Osteoblast (primary cell): ENCODE measurements around the gene GCNT1. TPM values are rescaled to one million over a fixed set of nuclear protein-coding genes. Genes with fewer than 3 reads are reported as not detected.
A peak's percentile ranks its signal among the peaks of the same experiment; 100 is the strongest.
"Not testable (repeated sequence)": the region's sequence is repeated elsewhere in the genome, so short reads cannot be mapped to it uniquely, and the experiment has no call there.

ENCODE experiments used
- DNase-seq: peaks from one replicate; pipeline ENCODE4 v3.0.0; 2011; ENCODE audit warnings: low spot score, mixed read lengths; ENCODE audit not compliant: insufficient read length; ENCODE audit errors: missing footprints
- H2AFZ ChIP-seq: 2 replicates; pipeline ENCODE4 v1.6.0; 2011; ENCODE audit warnings: mild to moderate bottlenecking, low read length
- H3K27ac ChIP-seq: 2 replicates; pipeline ENCODE4 v1.5.1; 2011; ENCODE audit warnings: mild to moderate bottlenecking, low read depth, low read length, moderate library complexity
- H3K27me3 ChIP-seq: 2 replicates; pipeline ENCODE4 v1.6.0; 2012; ENCODE audit warnings: mild to moderate bottlenecking, control low read depth, inconsistent platforms, low read length, moderate library complexity; ENCODE audit not compliant: insufficient read depth
- H3K36me3 ChIP-seq: 2 replicates; pipeline ENCODE4 v1.5.1; 2011; ENCODE audit warnings: mild to moderate bottlenecking, low read length, control low read depth, moderate library complexity; ENCODE audit not compliant: insufficient read depth
- H3K4me1 ChIP-seq: 2 replicates; pipeline ENCODE4 v1.5.1; 2011; ENCODE audit warnings: mild to moderate bottlenecking, low read length, control low read depth, moderate library complexity; ENCODE audit not compliant: insufficient read depth
- H3K4me2 ChIP-seq: 2 replicates; pipeline ENCODE4 v1.6.0; 2011; ENCODE audit warnings: mild to moderate bottlenecking, low read length; ENCODE audit not compliant: insufficient read depth
- H3K4me3 ChIP-seq: fragments of 200-600 bp; sonication (generic); 3 replicates; pipeline ENCODE4 v1.5.1; 2012; ENCODE audit warnings: mild to moderate bottlenecking, low read length, inconsistent platforms; ENCODE audit not compliant: insufficient read depth
- H3K79me2 ChIP-seq: 2 replicates; pipeline ENCODE4 v1.6.0; 2012; ENCODE audit warnings: mild to moderate bottlenecking, low read length, control low read depth, inconsistent platforms; ENCODE audit not compliant: insufficient read depth
- H3K9me3 ChIP-seq: 2 replicates; pipeline ENCODE4 v1.5.1; 2011; ENCODE audit warnings: low read depth, low read length, control low read depth
- H4K20me1 ChIP-seq: 2 replicates; pipeline ENCODE4 v1.6.0; 2012; ENCODE audit warnings: mild to moderate bottlenecking, low read length, control low read depth; ENCODE audit not compliant: insufficient read depth
- total RNA-seq: library from RNA; depleted of rRNA; stranded (reverse); fragments of >200 nt; gene quantifications from 2 replicates; pipeline ENCODE4 v1.2.3, GENCODE V29; 2012
- TF ChIP-seq, protein P1 (sequence below): IDR thresholded peaks from 2 replicates; pipeline ENCODE4 v1.5.1; 2011; ENCODE audit warnings: mild to moderate bottlenecking, low read depth, low read length, moderate library complexity; ENCODE audit errors: extremely low read depth

The GCNT1 gene
- total RNA-seq, 1 donor: 109 TPM

- no peak for DNase-seq
- H3K27ac ChIP-seq: no peak overlapping the region
- peaks cover 17% of the 10 kb centered on the region for H4K20me1 ChIP-seq
- TF ChIP-seq, protein P1, sequence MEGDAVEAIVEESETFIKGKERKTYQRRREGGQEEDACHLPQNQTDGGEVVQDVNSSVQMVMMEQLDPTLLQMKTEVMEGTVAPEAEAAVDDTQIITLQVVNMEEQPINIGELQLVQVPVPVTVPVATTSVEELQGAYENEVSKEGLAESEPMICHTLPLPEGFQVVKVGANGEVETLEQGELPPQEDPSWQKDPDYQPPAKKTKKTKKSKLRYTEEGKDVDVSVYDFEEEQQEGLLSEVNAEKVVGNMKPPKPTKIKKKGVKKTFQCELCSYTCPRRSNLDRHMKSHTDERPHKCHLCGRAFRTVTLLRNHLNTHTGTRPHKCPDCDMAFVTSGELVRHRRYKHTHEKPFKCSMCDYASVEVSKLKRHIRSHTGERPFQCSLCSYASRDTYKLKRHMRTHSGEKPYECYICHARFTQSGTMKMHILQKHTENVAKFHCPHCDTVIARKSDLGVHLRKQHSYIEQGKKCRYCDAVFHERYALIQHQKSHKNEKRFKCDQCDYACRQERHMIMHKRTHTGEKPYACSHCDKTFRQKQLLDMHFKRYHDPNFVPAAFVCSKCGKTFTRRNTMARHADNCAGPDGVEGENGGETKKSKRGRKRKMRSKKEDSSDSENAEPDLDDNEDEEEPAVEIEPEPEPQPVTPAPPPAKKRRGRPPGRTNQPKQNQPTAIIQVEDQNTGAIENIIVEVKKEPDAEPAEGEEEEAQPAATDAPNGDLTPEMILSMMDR: no peak
- H3K36me3 ChIP-seq: peaks cover 37% of the 10 kb centered on the region
- H3K9me3 ChIP-seq: no peaks in the 10 kb centered on the region
- H2AFZ ChIP-seq: no peak overlapping the region
- H3K4me1 ChIP-seq: peaks cover under 1% of the 10 kb centered on the region
- no peaks in the 10 kb centered on the region for H3K27me3 ChIP-seq
- no peak overlapping the region for H3K4me2 ChIP-seq
- H3K4me3 ChIP-seq: no peak overlapping the region
- H3K79me2 ChIP-seq: peaks cover 84% of the 10 kb centered on the region
Measured at GRCh38 chr9:76478226-76478625, 19.2 kb downstream of the GCNT1 start.

DNA sequence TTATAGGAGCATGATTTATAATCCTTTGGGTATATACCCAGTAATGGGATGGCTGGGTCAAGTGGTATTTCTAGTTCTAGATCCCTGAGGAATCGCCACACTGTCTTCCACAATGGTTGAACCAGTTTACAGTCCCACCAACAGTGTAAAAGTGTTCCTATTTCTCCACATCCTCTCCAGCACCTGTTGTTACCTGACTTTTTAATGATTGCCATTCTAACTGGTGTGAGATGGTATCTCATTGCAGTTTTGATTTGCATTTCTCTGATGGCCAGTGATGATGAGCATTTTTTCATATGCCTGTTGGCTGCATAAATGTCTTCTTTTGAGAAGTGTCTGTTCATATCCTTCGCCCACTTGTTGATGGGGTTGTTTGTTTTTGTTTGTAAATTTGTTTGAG lies 20.4 kb downstream of the GCNT1 start:
- not testable (repeated sequence) for H3K4me1 ChIP-seq, H3K27me3 ChIP-seq, H3K4me3 ChIP-seq, H3K27ac ChIP-seq, H2AFZ ChIP-seq, H3K9me3 ChIP-seq, H3K4me2 ChIP-seq, DNase-seq
- Histone ChIP-seq H3K36me3 (peaks cover 40% of the 10 kb centered on the region), H3K79me2 (peaks cover 84% of the 10 kb centered on the region), H4K20me1 (peaks cover 22% of the 10 kb centered on the region)

DNA sequence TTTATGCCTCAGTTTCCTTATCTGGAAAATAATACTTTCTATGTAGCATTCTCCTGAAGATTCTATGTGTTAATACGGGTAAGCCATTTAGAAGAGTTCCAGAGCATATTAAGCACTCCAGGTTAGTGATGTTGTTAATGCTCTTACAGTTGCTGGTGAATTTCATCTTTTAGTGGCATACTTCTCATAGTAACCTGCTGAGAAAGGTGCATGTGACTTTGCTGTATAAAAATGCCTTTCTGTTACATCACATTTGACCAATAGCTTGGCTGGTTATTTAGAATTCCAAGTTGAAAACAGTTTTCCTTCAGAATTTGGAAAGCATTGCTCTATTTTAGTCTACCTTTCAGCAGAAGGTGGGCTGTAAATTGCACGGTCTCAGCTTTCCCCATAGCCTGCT lies 27.2 kb downstream of the GCNT1 start:
- Histone ChIP-seq H3K9me3 (no peaks in the 10 kb centered on the region), H3K4me1 (peaks cover 5% of the 10 kb centered on the region), H3K4me3 (no peak overlapping the region), H3K36me3 (peaks cover 25% of the 10 kb centered on the region), H2AFZ (no peak overlapping the region), H3K27ac (no peak overlapping the region), H4K20me1 (peaks cover 38% of the 10 kb centered on the region), H3K27me3 (no peaks in the 10 kb centered on the region), H3K4me2 (no peak overlapping the region), H3K79me2 (peaks cover 96% of the 10 kb centered on the region)
- DNase-seq: peak; percentile 44
- TF ChIP-seq, protein P1: no peak

- no peak overlapping the region for H2AFZ ChIP-seq
- H4K20me1 ChIP-seq: peaks cover 33% of the 10 kb centered on the region
- H3K4me3 ChIP-seq: no peak overlapping the region
- H3K4me2 ChIP-seq: no peak overlapping the region
- no peaks in the 10 kb centered on the region for H3K9me3 ChIP-seq
- no peaks in the 10 kb centered on the region for H3K27me3 ChIP-seq
- peaks cover 5% of the 10 kb centered on the region for H3K4me1 ChIP-seq
- TF ChIP-seq, protein P1: no peak
- peaks cover 100% of the 10 kb centered on the region for H3K79me2 ChIP-seq
- DNase-seq: no peak
- peaks cover 45% of the 10 kb centered on the region for H3K36me3 ChIP-seq
- no peak overlapping the region for H3K27ac ChIP-seq
Measured at GRCh38 chr9:76490249-76490990, 31.4 kb downstream of the GCNT1 start.

DNA sequence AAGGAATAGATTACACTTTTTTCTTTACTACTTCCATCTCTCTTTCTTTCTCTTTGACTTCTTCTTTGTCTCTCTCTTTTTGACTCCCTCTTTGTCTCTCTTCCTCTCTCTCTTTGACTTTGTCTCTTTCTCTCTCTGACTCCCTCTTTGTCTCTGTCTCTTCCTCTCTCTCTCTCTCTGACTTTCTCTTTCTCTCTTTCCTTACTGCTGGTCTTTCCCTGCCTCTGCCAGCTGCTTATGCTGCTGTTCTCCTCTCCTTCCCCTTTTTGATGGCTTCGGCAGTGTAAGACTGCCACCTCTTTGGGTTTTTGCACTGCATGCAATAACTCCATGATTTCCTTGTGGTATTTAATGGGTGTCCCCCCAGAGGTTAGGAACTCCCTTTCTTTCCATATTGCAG lies 32.1 kb downstream of the GCNT1 start:
- not testable (repeated sequence) for H3K4me1 ChIP-seq, H2AFZ ChIP-seq, H3K27me3 ChIP-seq, DNase-seq, H3K4me2 ChIP-seq, H3K27ac ChIP-seq, H3K4me3 ChIP-seq, H3K9me3 ChIP-seq
- Histone ChIP-seq H3K36me3 (peaks cover 48% of the 10 kb centered on the region), H4K20me1 (peaks cover 31% of the 10 kb centered on the region), H3K79me2 (peaks cover 100% of the 10 kb centered on the region)

DNA sequence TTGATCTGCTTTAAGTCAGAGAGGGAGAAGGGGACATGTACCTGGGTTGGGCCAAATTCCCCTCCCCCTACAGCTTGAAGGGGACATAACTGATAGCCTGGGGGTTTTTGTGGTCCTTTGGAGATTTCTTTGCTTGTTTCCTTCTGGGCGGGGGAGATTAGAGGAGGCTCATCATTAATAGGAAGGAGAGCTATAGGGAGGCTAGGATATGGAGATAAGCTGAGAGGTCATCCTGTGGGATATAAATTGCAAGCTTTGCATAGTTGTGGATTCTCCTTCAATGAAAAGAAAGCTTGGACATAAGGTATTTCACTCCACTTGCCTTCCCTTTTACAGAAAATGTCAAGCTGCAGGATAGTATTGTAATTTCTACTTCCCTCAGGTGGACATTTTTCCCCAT lies 34.5 kb downstream of the GCNT1 start:
- not testable (repeated sequence) for H3K27ac ChIP-seq, H3K4me1 ChIP-seq, H2AFZ ChIP-seq, H3K4me3 ChIP-seq, H3K27me3 ChIP-seq, DNase-seq, H3K4me2 ChIP-seq, H3K9me3 ChIP-seq
- Histone ChIP-seq H3K36me3 (peaks cover 46% of the 10 kb centered on the region), H4K20me1 (peaks cover 12% of the 10 kb centered on the region), H3K79me2 (peaks cover 100% of the 10 kb centered on the region)
